ENCODE data around the gene MGAT4A.
"Not testable (repeated sequence)": the region's sequence is repeated elsewhere in the genome, so short reads cannot be mapped to it uniquely, and the experiment has no call there.

Gene MGAT4A

GRCh38 chr2:98732430-98733051 is 1.6 kb upstream of the MGAT4A start:
- H3K4me3 Mint-ChIP-seq, result peak overlapping the region; percentile 86
- peaks cover 52% of the 10 kb centered on the region for H3K27me3 Mint-ChIP-seq (ENCODE audit: low read depth, poor library complexity)
- no peak for TF ChIP-seq CTCF (IDR thresholded peaks at IDR 0.05)
- peaks cover 10% of the 10 kb centered on the region for H3K9me3 Mint-ChIP-seq
- DNase-seq, result no peak
- H3K4me1 Mint-ChIP-seq, result peaks cover 11% of the 10 kb centered on the region
- peaks cover 5% of the 10 kb centered on the region for H3K36me3 Mint-ChIP-seq (ENCODE audit: low read depth)
- H3K27ac Mint-ChIP-seq, result no peak overlapping the region

GRCh38 chr2:98731894-98732349 is 990 bp upstream of the MGAT4A start:
- no peak for DNase-seq
- H3K9me3 Mint-ChIP-seq, result peaks cover 10% of the 10 kb centered on the region
- peaks cover 11% of the 10 kb centered on the region for H3K4me1 Mint-ChIP-seq
- H3K36me3 Mint-ChIP-seq (ENCODE audit: low read depth), result peaks cover 5% of the 10 kb centered on the region
- H3K27ac Mint-ChIP-seq, result no peak overlapping the region
- peak overlapping the region; percentile 86 for H3K4me3 Mint-ChIP-seq
- TF ChIP-seq CTCF (IDR thresholded peaks at IDR 0.05), result no peak
- H3K27me3 Mint-ChIP-seq (ENCODE audit: low read depth, poor library complexity), result peaks cover 55% of the 10 kb centered on the region

GRCh38 chr2:98730707-98731040 is 258 bp downstream of the MGAT4A start:
- peaks cover 10% of the 10 kb centered on the region for H3K9me3 Mint-ChIP-seq
- H3K4me3 Mint-ChIP-seq, result peak overlapping the region; percentile 82
- DNase-seq, result peak; percentile 75
- peaks cover 5% of the 10 kb centered on the region for H3K36me3 Mint-ChIP-seq (ENCODE audit: low read depth)
- H3K27me3 Mint-ChIP-seq (ENCODE audit: low read depth, poor library complexity), result peaks cover 59% of the 10 kb centered on the region
- no peak overlapping the region for H3K27ac Mint-ChIP-seq
- TF ChIP-seq CTCF (IDR thresholded peaks at IDR 0.05), result no peak
- peaks cover 11% of the 10 kb centered on the region for H3K4me1 Mint-ChIP-seq

- Mint-ChIP-seq H3K27me3 (ENCODE audit: low read depth, poor library complexity) (peaks cover 59% of the 10 kb centered on the region), H3K36me3 (ENCODE audit: low read depth) (peaks cover 5% of the 10 kb centered on the region), H3K27ac (no peak overlapping the region), H3K9me3 (peaks cover 10% of the 10 kb centered on the region), H3K4me1 (peaks cover 11% of the 10 kb centered on the region), H3K4me3 (peak overlapping the region; percentile 82)
- no peak for TF ChIP-seq CTCF (IDR thresholded peaks at IDR 0.05)
- DNase-seq, result peak; percentile 65
These were observed 752 bp downstream of the MGAT4A start for GRCh38 chr2:98730053-98730706.

- Mint-ChIP-seq H3K9me3 (peaks cover 10% of the 10 kb centered on the region), H3K27ac (no peak overlapping the region), H3K4me1 (peaks cover 11% of the 10 kb centered on the region), H3K36me3 (ENCODE audit: low read depth) (peaks cover 5% of the 10 kb centered on the region), H3K4me3 (peak overlapping the region; percentile 82), H3K27me3 (ENCODE audit: low read depth, poor library complexity) (peaks cover 59% of the 10 kb centered on the region)
- no peak for TF ChIP-seq CTCF (IDR thresholded peaks at IDR 0.05)
- no peak for DNase-seq
These were observed 1.3 kb downstream of the MGAT4A start for GRCh38 chr2:98729652-98730051.

- not testable (repeated sequence) for H3K4me3 Mint-ChIP-seq; H3K36me3 Mint-ChIP-seq (ENCODE audit: low read depth); DNase-seq; H3K9me3 Mint-ChIP-seq; H3K27ac Mint-ChIP-seq
- peaks cover 51% of the 10 kb centered on the region for H3K27me3 Mint-ChIP-seq (ENCODE audit: low read depth, poor library complexity)
- peaks cover 11% of the 10 kb centered on the region for H3K4me1 Mint-ChIP-seq
These were observed 2.7 kb downstream of the MGAT4A start for GRCh38 chr2:98728088-98728718.
